SK-N-SH (cell line): Measurements from ENCODE around the gene PARP1. TPM values are rescaled to one million over a fixed set of nuclear protein-coding genes. Genes with fewer than 3 reads are reported as not detected.

Experiments
- CTCF ChIA-PET: fragments of 300-600, 350-600 bp; formaldehyde crosslinking; extraction: SDS; loops from one replicate; lab custom pipeline; 2021; lab: Yijun Ruan, JAX
- POLR2A ChIA-PET: fragments of 350-600 bp; sonication (Branson Sonifier 250); formaldehyde crosslinking; extraction: SDS; loops from one replicate; lab custom pipeline; 2020; ENCODE audit warnings: antibody characterized with exemption, inconsistent platforms; lab: Yijun Ruan, JAX
- DNase-seq: peaks from one replicate; pipeline ENCODE4 v3.0.0; 2012
- H2AFZ ChIP-seq: fragments of 200-600 bp; sonication (generic); 2 replicates; pipeline ENCODE4 v1.8.1; 2016; ENCODE audit warnings: antibody characterized with exemption, mild to moderate bottlenecking, low read depth
- H3F3A ChIP-seq: fragments of 200-600 bp; sonication (generic); replicated peaks from 2 replicates; pipeline ENCODE3; 2016; ENCODE audit warnings: antibody characterized with exemption, mild to moderate bottlenecking; ENCODE audit not compliant: insufficient read depth
- H3K27ac ChIP-seq, 2 experiments: fragments of 200-500 bp in 1 of 2; fragments of 200-600 bp in 1 of 2; sonication (Bioruptor generic) in 1 of 2; sonication (generic), shearing (Covaris generic) in 1 of 2; 2 replicates each; pipeline versions ENCODE4 v1.5.1 to v1.6.1; 2014 to 2016; ENCODE audit warnings: low read depth in 2 of 2, inconsistent platforms in 1 of 2, low read length in 1 of 2, mild to moderate bottlenecking in 1 of 2, mixed read lengths in 1 of 2
- H3K27me3 ChIP-seq: fragments of 200-600 bp; sonication (generic), shearing (Covaris generic); 2 replicates; pipeline ENCODE4 v1.6.1; 2016; ENCODE audit warnings: mixed run types; ENCODE audit not compliant: insufficient read depth
- H3K36me3 ChIP-seq, 2 experiments: fragments of 200-500 bp in 1 of 2; fragments of 200-600 bp in 1 of 2; sonication (Bioruptor generic) in 1 of 2; sonication (generic) in 1 of 2; replicated peaks in 1 of 2; 2 replicates each; pipeline versions ENCODE3 to v1.5.1; 2014 to 2016; ENCODE audit warnings: low read length in 1 of 2, mild to moderate bottlenecking in 1 of 2; ENCODE audit not compliant: insufficient read depth in 2 of 2, control insufficient read depth in 1 of 2
- H3K4me1 ChIP-seq, 2 experiments: fragments of 200-500 bp in 1 of 2; fragments of 200-600 bp in 1 of 2; sonication (Bioruptor generic) in 1 of 2; sonication (generic), shearing (Covaris generic) in 1 of 2; 2 replicates each; pipeline versions ENCODE4 v1.5.1 to v1.6.1; 2014 to 2016; ENCODE audit warnings: low read depth in 1 of 2, low read length in 1 of 2, mixed run types in 1 of 2; ENCODE audit not compliant: insufficient read depth in 2 of 2, control insufficient read depth in 1 of 2
- H3K4me2 ChIP-seq: fragments of 200-600 bp; sonication (generic), shearing (Covaris generic); 2 replicates; pipeline ENCODE4 v1.6.1; 2017; ENCODE audit warnings: mixed run types
- H3K4me3 ChIP-seq, 2 experiments: fragments of 200-500 bp in 1 of 2; fragments of 200-600 bp in 1 of 2; sonication (Bioruptor generic) in 1 of 2; sonication (generic), shearing (Covaris generic) in 1 of 2; 2 replicates each; pipeline versions ENCODE4 v1.5.1 to v1.8.1; 2014 to 2016; ENCODE audit warnings: low read depth in 2 of 2, inconsistent platforms in 1 of 2, low read length in 1 of 2, mild to moderate bottlenecking in 1 of 2, mixed read lengths in 1 of 2, moderate library complexity in 1 of 2
- H3K79me2 ChIP-seq: fragments of 200-600 bp; sonication (generic); 2 replicates; pipeline ENCODE4 v1.8.1; 2017; ENCODE audit warnings: mild to moderate bottlenecking; ENCODE audit not compliant: insufficient read depth
- H3K9ac ChIP-seq: fragments of 200-600 bp; sonication (generic); 2 replicates; pipeline ENCODE4 v1.6.1; 2017; ENCODE audit warnings: mixed run types
- H3K9me2 ChIP-seq: fragments of 200-600 bp; sonication (generic); 2 replicates; pipeline ENCODE4 v1.6.1; 2017; ENCODE audit warnings: mixed run types
- H3K9me3 ChIP-seq: fragments of 200-600 bp; sonication (generic); 2 replicates; pipeline ENCODE4 v1.6.1; 2017; ENCODE audit warnings: mixed run types, mild to moderate bottlenecking, moderate library complexity
- H4K20me1 ChIP-seq: fragments of 200-600 bp; sonication (generic); 2 replicates; pipeline ENCODE4 v1.6.1; 2017; ENCODE audit warnings: mild to moderate bottlenecking, mixed run types; ENCODE audit not compliant: insufficient read depth
- EZH2phosphoT487 ChIP-seq: fragments of 200-600 bp; sonication (generic); IDR thresholded peaks from 2 replicates; pipeline ENCODE4 v1.6.1; 2017; ENCODE audit warnings: low read depth, mixed run types, mild to moderate bottlenecking, antibody characterized with exemption, moderate library complexity, borderline replicate concordance
- FOXJ3 ChIP-seq: sonication (generic); formaldehyde crosslinking; IDR thresholded peaks from 2 replicates; pipeline ENCODE4 v1.5.1; 2020; ENCODE audit warnings: mild to moderate bottlenecking, missing genetic modification reagents
- FOXM1 ChIP-seq: IDR thresholded peaks from 2 replicates; pipeline ENCODE4 v1.4.0; 2012; ENCODE audit warnings: low read depth, mild to moderate bottlenecking
- JUND ChIP-seq: IDR thresholded peaks from 2 replicates; pipeline ENCODE4 v1.4.0; 2012
- MXI1 ChIP-seq: IDR thresholded peaks from 2 replicates; pipeline ENCODE4 v1.6.1; 2012; ENCODE audit warnings: mild to moderate bottlenecking, low read depth, low read length, improper control_type of control experiment
- NFIC ChIP-seq: IDR thresholded peaks from 2 replicates; pipeline ENCODE4 v1.4.0; 2012; ENCODE audit warnings: borderline replicate concordance
- RAD21 ChIP-seq: IDR thresholded peaks from 2 replicates; pipeline ENCODE4 v1.6.1; 2012; ENCODE audit warnings: mild to moderate bottlenecking, low read length
- REST ChIP-seq: IDR thresholded peaks from 2 replicates; pipeline ENCODE4 v1.6.1; 2012; ENCODE audit warnings: mild to moderate bottlenecking, low read depth, low read length, moderate library complexity
- RFX5 ChIP-seq: IDR thresholded peaks from 2 replicates; pipeline ENCODE4 v1.6.1; 2012; ENCODE audit warnings: mild to moderate bottlenecking, improper control_type of control experiment, low read length
- RXRA ChIP-seq: IDR thresholded peaks from 2 replicates; pipeline ENCODE4 v1.4.0; 2012; ENCODE audit warnings: low read depth, mild to moderate bottlenecking, borderline replicate concordance
- SIN3A ChIP-seq: IDR thresholded peaks from 2 replicates; pipeline ENCODE4 v1.6.1; 2012; ENCODE audit warnings: low read depth, mild to moderate bottlenecking, low read length, moderate library complexity, borderline replicate concordance
- TCF12 ChIP-seq: IDR thresholded peaks from 2 replicates; pipeline ENCODE4 v1.4.0; 2012
- YY1 ChIP-seq: IDR thresholded peaks from 2 replicates; pipeline ENCODE4 v1.4.0; 2012; ENCODE audit warnings: low read depth, mild to moderate bottlenecking
- WGBS: methylation state at CpG from one replicate; pipeline ENCODE4 v1.1.6; 2017; ENCODE audit warnings: low lambda C conversion rate; 5-methylcytosine and 5-hydroxymethylcytosine counted together
- polyA plus RNA-seq, 3 experiments: library from polyadenylated mRNA; depleted of rRNA; stranded (reverse); fragments of >200 nt; gene quantifications; 2 replicates each; pipeline ENCODE4 v1.2.3, GENCODE V29; 2012
- TF ChIP-seq, protein P1 (sequence below): IDR thresholded peaks from 2 replicates; pipeline ENCODE4 v1.4.0; 2012; ENCODE audit warnings: low read depth, borderline replicate concordance
- TF ChIP-seq, protein P2 (sequence below): fragments of 200-600 bp; sonication (generic); IDR thresholded peaks from 2 replicates; pipeline ENCODE4 v1.6.1; 2017; ENCODE audit warnings: antibody characterized with exemption, mild to moderate bottlenecking, moderate library complexity
- TF ChIP-seq, protein P3 (sequence below): fragments of 150-350 bp; IDR thresholded peaks from 2 replicates; pipeline ENCODE4 v1.6.1; 2016; ENCODE audit warnings: mild to moderate bottlenecking, low read depth, low read length

Gene PARP1
- polyA plus RNA-seq, 1 of the 3 experiments (the other 2 are of a cell fraction): 239 TPM

DNA sequence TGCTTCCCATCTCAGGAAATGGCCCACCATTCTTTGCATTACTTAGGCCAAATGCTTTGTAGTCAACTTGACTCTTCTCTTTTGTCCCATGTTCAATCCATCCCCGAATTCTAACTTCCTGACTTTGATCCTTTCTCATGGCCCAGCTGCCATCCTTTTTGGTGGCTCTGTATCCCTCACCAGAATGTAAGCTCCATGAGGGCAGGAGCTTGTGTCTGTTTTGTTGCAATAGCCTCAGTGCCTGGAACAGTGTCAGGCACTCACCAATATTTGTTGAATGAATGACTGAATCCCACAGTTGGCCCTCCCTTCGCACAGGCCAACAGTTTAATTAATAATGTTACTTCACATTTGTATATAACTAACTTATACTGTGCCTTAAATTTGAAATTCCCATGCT lies 3.1 kb upstream of the PARP1 start:
- TF ChIP-seq RXRA (no peak), NFIC (no peak), FOXM1 (no peak), YY1 (no peak), RAD21 (no peak), REST (no peak), TCF12 (no peak)
- TF ChIP-seq, protein P1, sequence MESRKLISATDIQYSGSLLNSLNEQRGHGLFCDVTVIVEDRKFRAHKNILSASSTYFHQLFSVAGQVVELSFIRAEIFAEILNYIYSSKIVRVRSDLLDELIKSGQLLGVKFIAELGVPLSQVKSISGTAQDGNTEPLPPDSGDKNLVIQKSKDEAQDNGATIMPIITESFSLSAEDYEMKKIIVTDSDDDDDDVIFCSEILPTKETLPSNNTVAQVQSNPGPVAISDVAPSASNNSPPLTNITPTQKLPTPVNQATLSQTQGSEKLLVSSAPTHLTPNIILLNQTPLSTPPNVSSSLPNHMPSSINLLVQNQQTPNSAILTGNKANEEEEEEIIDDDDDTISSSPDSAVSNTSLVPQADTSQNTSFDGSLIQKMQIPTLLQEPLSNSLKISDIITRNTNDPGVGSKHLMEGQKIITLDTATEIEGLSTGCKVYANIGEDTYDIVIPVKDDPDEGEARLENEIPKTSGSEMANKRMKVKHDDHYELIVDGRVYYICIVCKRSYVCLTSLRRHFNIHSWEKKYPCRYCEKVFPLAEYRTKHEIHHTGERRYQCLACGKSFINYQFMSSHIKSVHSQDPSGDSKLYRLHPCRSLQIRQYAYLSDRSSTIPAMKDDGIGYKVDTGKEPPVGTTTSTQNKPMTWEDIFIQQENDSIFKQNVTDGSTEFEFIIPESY: no peak
- Histone ChIP-seq H4K20me1 (peaks cover 10% of the 10 kb centered on the region), H3F3A (peaks cover 5% of the 10 kb centered on the region), H3K4me3 (no peak overlapping the region), H3K27ac (no peak overlapping the region), H3K36me3 (no peaks in the 10 kb centered on the region), H3K4me2 (no peak overlapping the region), H2AFZ (no peak overlapping the region), H3K9me3 (no peaks in the 10 kb centered on the region), H3K79me2 (peaks cover 15% of the 10 kb centered on the region), H3K27me3 (no peaks in the 10 kb centered on the region), H3K9me2 (no peaks in the 10 kb centered on the region), H3K9ac (no peak overlapping the region), H3K4me1 (peaks cover 0 to 9% of the 10 kb centered on the region in 2 experiments; a peak in 2 of 4 replicates)
- 78% methylated on average over 2 of the region's 2 CpGs for WGBS
- POLR2A ChIA-PET: no interaction called here
- CTCF ChIA-PET: interaction anchor here (1.3 to 9.1 kb wide), 2 partner anchors 12 to 286 kb away, joined by 4 to 82 read pairs; no protein-coding TSS in a partner anchor
- no peak for DNase-seq

GRCh38 chr1:226409392-226409791 lies 1.5 kb upstream of the PARP1 start:
- TF ChIP-seq YY1 (no peak), JUND (no peak), MXI1 (no peak), EZH2phosphoT487 (no peak), SIN3A (no peak), RFX5 (no peak), FOXJ3 (CRISPR knock-in tag) (no peak)
- TF ChIP-seq, protein P2, sequence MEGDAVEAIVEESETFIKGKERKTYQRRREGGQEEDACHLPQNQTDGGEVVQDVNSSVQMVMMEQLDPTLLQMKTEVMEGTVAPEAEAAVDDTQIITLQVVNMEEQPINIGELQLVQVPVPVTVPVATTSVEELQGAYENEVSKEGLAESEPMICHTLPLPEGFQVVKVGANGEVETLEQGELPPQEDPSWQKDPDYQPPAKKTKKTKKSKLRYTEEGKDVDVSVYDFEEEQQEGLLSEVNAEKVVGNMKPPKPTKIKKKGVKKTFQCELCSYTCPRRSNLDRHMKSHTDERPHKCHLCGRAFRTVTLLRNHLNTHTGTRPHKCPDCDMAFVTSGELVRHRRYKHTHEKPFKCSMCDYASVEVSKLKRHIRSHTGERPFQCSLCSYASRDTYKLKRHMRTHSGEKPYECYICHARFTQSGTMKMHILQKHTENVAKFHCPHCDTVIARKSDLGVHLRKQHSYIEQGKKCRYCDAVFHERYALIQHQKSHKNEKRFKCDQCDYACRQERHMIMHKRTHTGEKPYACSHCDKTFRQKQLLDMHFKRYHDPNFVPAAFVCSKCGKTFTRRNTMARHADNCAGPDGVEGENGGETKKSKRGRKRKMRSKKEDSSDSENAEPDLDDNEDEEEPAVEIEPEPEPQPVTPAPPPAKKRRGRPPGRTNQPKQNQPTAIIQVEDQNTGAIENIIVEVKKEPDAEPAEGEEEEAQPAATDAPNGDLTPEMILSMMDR: no peak
- TF ChIP-seq, protein P1: no peak
- TF ChIP-seq, protein P3, sequence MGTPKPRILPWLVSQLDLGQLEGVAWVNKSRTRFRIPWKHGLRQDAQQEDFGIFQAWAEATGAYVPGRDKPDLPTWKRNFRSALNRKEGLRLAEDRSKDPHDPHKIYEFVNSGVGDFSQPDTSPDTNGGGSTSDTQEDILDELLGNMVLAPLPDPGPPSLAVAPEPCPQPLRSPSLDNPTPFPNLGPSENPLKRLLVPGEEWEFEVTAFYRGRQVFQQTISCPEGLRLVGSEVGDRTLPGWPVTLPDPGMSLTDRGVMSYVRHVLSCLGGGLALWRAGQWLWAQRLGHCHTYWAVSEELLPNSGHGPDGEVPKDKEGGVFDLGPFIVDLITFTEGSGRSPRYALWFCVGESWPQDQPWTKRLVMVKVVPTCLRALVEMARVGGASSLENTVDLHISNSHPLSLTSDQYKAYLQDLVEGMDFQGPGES: no peak
- Histone ChIP-seq H3K9me3 (no peaks in the 10 kb centered on the region), H3F3A (peaks cover 5% of the 10 kb centered on the region), H2AFZ (no peak overlapping the region), H3K4me2 (no peak overlapping the region), H3K4me1 (peaks cover 8 to 19% of the 10 kb centered on the region in 2 experiments; a peak in 3 of 4 replicates), H3K36me3 (no peaks in the 10 kb centered on the region), H3K27ac (no peak overlapping the region), H3K79me2 (peaks cover 31% of the 10 kb centered on the region), H3K9me2 (no peaks in the 10 kb centered on the region), H3K27me3 (no peaks in the 10 kb centered on the region), H4K20me1 (peaks cover 23% of the 10 kb centered on the region), H3K9ac (no peak overlapping the region), H3K4me3 (no peak overlapping the region)
- ChIA-PET POLR2A (no interaction called here), CTCF (interaction anchor here (9.1 kb wide), 1 partner anchor 14 kb away, joined by 82 read pairs; no protein-coding TSS in a partner anchor)
- no peak for DNase-seq
- 92% methylated on average over 4 of the region's 4 CpGs for WGBS
